ENCODE data around the gene SLC38A4. TPM values are rescaled to one million over a fixed set of nuclear protein-coding genes. Genes with fewer than 3 reads are reported as not detected.

Gene SLC38A4
- total RNA-seq, 1 donor from 2014 or later = not detected

DNA sequence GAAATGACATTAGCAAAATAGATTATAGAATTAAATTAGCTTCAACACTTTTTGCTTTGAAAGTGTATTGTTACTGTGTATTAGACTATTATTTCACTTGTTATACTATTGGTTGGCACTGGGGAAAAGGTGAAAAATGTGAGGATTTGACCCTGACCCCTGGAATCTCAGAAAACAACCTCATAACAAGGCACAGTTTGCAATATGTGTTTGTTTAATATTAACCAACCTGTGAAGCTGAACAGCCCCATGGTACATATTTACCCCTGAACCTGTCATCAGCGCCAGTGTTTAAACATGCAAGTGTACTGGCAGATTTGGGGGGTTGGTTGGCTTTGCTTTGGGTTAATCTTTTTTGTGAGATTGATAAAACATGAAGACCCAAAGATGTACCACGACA is 11.7 kb downstream of the SLC38A4 start:
- intact Hi-C loops (cut with DNase I) = no loop called here
- TF ChIP-seq, protein P1, sequence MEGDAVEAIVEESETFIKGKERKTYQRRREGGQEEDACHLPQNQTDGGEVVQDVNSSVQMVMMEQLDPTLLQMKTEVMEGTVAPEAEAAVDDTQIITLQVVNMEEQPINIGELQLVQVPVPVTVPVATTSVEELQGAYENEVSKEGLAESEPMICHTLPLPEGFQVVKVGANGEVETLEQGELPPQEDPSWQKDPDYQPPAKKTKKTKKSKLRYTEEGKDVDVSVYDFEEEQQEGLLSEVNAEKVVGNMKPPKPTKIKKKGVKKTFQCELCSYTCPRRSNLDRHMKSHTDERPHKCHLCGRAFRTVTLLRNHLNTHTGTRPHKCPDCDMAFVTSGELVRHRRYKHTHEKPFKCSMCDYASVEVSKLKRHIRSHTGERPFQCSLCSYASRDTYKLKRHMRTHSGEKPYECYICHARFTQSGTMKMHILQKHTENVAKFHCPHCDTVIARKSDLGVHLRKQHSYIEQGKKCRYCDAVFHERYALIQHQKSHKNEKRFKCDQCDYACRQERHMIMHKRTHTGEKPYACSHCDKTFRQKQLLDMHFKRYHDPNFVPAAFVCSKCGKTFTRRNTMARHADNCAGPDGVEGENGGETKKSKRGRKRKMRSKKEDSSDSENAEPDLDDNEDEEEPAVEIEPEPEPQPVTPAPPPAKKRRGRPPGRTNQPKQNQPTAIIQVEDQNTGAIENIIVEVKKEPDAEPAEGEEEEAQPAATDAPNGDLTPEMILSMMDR (IDR thresholded peaks at IDR 0.05) = no peak
- DNase-seq (ENCODE audit: low spot score in 2 of 2) = no peak
- Histone ChIP-seq H3K4me1 (peaks cover 0 to 3% of the 10 kb centered on the region in 2 donors), H3K36me3 (no peaks in the 10 kb centered on the region), H3K4me3 (no peak overlapping the region), H3K27ac (no peak overlapping the region), H3K9me3 (no peaks in the 10 kb centered on the region), H3K27me3 (no peaks in the 10 kb centered on the region)

DNA sequence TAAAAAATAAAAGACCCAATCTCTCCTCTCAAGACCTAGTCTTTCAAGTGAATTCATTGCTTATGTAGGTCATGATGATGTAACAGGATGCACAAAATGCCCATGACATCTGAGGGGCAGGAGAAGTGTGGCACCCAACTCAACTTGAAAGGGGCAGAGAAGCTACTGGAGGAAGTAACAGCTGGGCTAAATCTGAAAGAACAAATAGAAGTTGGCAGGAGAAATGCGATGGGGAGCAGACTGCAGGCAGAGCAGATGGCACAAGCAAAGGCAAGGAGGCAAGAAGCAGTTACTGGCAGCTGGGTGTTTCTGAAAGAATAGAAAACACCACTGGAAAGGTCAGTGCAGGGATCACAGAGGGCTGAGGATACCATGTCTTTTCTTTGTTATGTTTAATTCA is 14.6 kb downstream of the SLC38A4 start:
- DNase-seq (ENCODE audit: low spot score in 2 of 2) = no peak
- peaks cover 0 to 3% of the 10 kb centered on the region in 2 donors for H3K4me1 ChIP-seq
- intact Hi-C loops (cut with DNase I) = no loop called here
- H3K4me3 ChIP-seq = no peak overlapping the region
- no peak overlapping the region for H3K27ac ChIP-seq
- H3K27me3 ChIP-seq = no peaks in the 10 kb centered on the region
- H3K9me3 ChIP-seq = no peaks in the 10 kb centered on the region
- TF ChIP-seq, protein P1 (IDR thresholded peaks at IDR 0.05) = no peak
- no peaks in the 10 kb centered on the region for H3K36me3 ChIP-seq

DNA sequence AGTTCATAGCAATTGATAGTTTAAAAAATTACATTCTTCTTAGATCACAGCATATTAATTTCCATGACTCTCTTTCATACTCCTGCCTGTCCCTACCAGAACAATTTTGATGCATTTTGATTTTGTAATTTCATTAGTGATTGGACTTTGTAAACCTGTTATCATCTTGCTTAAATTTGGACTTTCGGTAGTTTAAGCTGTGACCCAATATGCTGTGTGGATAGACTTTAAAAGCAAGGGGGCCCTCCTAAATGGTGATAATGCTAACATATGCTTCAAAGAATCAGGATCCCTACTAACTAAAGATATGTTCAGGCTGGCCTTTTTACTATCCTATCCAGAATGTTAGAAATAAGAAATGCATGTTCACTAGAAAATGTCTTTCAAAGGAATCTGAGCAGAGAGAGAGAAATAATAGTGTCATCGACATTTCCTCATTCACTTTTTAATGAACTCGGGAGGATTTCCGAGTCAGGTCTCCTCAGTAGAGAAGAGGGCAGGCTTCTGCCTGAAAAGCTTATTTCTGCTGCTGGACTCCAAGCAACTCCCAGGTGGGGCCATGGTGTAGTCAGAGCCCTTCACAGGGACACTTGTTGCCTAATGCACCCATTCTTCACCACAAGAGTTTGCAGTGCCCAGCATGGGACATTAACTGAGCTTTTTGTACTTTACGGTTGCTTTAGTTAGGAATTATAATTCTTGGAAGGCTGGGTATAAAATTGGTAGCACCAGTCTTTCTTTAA is 16.7 kb downstream of the SLC38A4 start:
- Histone ChIP-seq H3K27ac (no peak overlapping the region), H3K4me3 (no peak overlapping the region), H3K4me1 (no peaks in the 10 kb centered on the region), H3K27me3 (no peaks in the 10 kb centered on the region), H3K9me3 (no peaks in the 10 kb centered on the region), H3K36me3 (no peaks in the 10 kb centered on the region)
- TF ChIP-seq, protein P1 (IDR thresholded peaks at IDR 0.05) = no peak
- intact Hi-C loops (cut with DNase I) = no loop called here
- no peak for DNase-seq (ENCODE audit: low spot score in 2 of 2)

DNA sequence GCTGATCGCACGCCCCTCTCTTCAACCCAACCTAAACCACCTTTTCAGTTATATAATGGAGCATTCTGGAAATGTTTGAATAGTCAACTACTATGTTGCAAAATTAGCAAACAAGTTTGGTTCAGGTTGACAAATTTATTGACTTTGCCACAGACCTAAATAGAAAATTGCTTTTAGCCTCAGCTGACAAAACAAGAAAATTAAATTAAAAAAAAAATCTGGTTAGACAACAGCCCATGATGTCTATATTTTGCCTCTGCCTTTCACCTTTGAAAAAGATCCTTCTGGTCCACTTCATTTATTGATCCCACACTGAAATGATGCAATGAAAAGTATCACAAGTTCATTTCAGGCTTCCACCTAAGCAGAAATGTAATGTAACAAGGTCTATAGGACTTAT is 17.5 kb downstream of the SLC38A4 start:
- H3K4me1 ChIP-seq = no peaks in the 10 kb centered on the region
- no peaks in the 10 kb centered on the region for H3K27me3 ChIP-seq
- H3K9me3 ChIP-seq = no peaks in the 10 kb centered on the region
- H3K4me3 ChIP-seq = no peak overlapping the region
- H3K36me3 ChIP-seq = no peaks in the 10 kb centered on the region
- TF ChIP-seq, protein P1 (IDR thresholded peaks at IDR 0.05) = no peak
- intact Hi-C loops (cut with DNase I) = no loop called here
- DNase-seq (ENCODE audit: low spot score in 2 of 2) = no peak
- no peak overlapping the region for H3K27ac ChIP-seq

DNA sequence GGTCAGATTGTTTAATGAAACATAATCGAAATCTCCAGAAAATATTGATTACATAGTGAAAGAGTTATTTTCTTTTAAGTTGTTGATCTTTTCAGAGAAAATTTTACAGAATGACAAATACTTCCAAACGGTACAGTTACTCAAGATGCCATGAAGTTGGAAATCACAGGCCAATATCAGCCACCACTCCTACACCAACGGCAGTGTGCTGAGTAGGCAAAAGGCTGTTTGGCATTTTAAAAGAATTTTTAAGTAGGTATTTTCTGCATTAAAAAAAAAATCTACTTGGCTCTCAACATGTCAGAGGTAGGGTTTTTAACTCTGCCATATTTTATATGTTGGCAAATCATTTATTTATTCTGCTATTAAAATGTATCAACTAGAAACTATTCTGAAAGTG is 21.7 kb downstream of the SLC38A4 start:
- H3K9me3 ChIP-seq = no peaks in the 10 kb centered on the region
- H3K27ac ChIP-seq = no peak overlapping the region
- no peaks in the 10 kb centered on the region for H3K4me1 ChIP-seq
- no peaks in the 10 kb centered on the region for H3K27me3 ChIP-seq
- no peaks in the 10 kb centered on the region for H3K36me3 ChIP-seq
- no peak overlapping the region for H3K4me3 ChIP-seq
- TF ChIP-seq, protein P1 (IDR thresholded peaks at IDR 0.05) = no peak
- intact Hi-C loops (cut with DNase I) = no loop called here
- DNase-seq (ENCODE audit: low spot score in 2 of 2) = no peak

All from ascending aorta (tissue), 2 donors.